ENCODE data around the gene KLK5.

DNA sequence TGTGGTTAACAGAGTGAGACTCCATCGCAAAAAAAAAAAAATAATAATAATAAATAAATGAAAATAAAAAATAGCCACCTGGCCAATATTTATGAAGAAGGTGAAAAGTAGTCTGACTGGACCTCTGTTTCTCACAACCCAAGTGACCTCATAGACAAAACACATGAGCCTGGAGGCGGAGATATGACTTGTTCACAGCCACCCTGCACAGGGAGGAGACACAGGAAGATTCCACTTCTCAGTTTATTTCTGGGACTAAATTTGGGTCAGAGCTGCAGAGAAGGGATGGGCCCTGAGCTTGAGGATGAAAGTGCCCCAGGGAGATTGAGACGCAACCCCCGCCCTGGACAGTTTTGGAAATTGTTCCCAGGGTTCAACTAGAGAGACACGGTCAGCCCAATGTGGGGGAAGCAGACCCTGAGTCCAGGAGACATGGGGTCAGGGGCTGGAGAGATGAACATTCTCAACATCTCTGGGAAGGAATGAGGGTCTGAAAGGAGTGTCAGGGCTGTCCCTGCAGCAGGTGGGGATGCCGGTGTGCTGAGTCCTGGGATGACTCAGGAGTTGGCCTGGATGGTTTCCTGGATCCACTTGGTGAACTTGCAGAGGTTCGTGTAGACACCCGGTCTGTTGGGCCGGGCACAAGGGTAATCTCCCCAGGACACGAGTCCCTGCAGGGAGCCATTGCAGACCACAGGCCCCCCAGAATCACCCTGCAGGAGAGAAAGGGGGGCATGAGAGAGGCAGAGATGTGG, 9.6 kb downstream of the KLK5 start:
- TF ChIP-seq, protein P1, sequence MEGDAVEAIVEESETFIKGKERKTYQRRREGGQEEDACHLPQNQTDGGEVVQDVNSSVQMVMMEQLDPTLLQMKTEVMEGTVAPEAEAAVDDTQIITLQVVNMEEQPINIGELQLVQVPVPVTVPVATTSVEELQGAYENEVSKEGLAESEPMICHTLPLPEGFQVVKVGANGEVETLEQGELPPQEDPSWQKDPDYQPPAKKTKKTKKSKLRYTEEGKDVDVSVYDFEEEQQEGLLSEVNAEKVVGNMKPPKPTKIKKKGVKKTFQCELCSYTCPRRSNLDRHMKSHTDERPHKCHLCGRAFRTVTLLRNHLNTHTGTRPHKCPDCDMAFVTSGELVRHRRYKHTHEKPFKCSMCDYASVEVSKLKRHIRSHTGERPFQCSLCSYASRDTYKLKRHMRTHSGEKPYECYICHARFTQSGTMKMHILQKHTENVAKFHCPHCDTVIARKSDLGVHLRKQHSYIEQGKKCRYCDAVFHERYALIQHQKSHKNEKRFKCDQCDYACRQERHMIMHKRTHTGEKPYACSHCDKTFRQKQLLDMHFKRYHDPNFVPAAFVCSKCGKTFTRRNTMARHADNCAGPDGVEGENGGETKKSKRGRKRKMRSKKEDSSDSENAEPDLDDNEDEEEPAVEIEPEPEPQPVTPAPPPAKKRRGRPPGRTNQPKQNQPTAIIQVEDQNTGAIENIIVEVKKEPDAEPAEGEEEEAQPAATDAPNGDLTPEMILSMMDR (conservative IDR thresholded peaks at IDR 0.05; ENCODE audit: low read length) = no peak
- no peak for TF ChIP-seq EZH2phosphoT487 (IDR thresholded peaks at IDR 0.05; ENCODE audit: borderline replicate concordance, low read depth, low read length)
